Chondrocyte (in vitro differentiated cells): ENCODE measurements around the gene OR10P1. TPM values are rescaled to one million over a fixed set of nuclear protein-coding genes. Genes with fewer than 3 reads are reported as not detected.
"Not testable (repeated sequence)": the region's sequence is repeated elsewhere in the genome, so short reads cannot be mapped to it uniquely, and the experiment has no call there.

Source experiments
- DNase-seq: peaks from one replicate; pipeline ENCODE4 v3.0.0; 2021; ENCODE audit warnings: mixed read lengths, low spot score
- H3K27ac Mint-ChIP-seq: one replicate; pipeline ENCODE4 v1.8.0; 2021; ENCODE audit warnings: mild to moderate bottlenecking, moderate library complexity, mixed read lengths; ENCODE audit not compliant: unreplicated experiment
- H3K27me3 Mint-ChIP-seq: 2 replicates; pipeline ENCODE4 v1.8.0; 2021; ENCODE audit warnings: low read depth, mixed read lengths
- H3K36me3 Mint-ChIP-seq: 2 replicates; pipeline ENCODE4 v1.8.0; 2021; ENCODE audit warnings: low read depth, mixed read lengths
- H3K4me1 Mint-ChIP-seq: 2 replicates; pipeline ENCODE4 v1.8.0; 2021; ENCODE audit warnings: low read depth, mild to moderate bottlenecking, mixed read lengths
- H3K4me3 Mint-ChIP-seq: one replicate; pipeline ENCODE4 v1.8.0; 2021; ENCODE audit warnings: mild to moderate bottlenecking, moderate library complexity, mixed read lengths; ENCODE audit not compliant: unreplicated experiment
- H3K9me3 Mint-ChIP-seq: 2 replicates; pipeline ENCODE4 v1.8.0; 2021; ENCODE audit warnings: low read depth, mixed read lengths
- total RNA-seq: library from RNA; stranded (reverse); gene quantifications from 3 replicates; pipeline ENCODE4 v1.2.1, GENCODE V29; 2021
- TF ChIP-seq, protein P1 (sequence below): fragments of 200-600 bp; sonication (generic); IDR thresholded peaks from 2 replicates; pipeline ENCODE4 v1.5.0; 2021; ENCODE audit warnings: antibody characterized with exemption, mild to moderate bottlenecking, moderate library complexity

OR10P1 gene
- total RNA-seq, 1 donor from 2014 or later: not detected

DNA sequence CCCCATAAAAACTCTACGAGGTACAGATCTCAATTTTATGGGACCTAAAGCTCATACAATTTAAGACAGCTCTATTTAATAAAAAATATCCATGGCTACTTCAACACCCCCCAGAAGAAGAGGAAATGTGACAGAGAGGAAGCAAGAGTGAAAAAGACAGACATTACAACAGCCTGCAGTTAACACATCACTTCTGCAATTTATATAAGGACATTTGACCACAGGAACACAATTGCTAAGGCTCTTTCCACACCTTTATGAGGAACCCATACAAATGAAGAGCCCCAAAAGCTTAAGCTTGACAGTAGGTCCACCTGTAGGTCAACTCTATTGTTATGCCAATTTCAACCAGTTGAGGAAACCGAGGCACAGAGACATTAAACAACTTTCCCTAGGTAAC, 5.6 kb downstream of the OR10P1 start:
- peaks cover 2% of the 10 kb centered on the region for H3K36me3 Mint-ChIP-seq
- H3K4me3 Mint-ChIP-seq: no peak overlapping the region
- peaks cover 4% of the 10 kb centered on the region for H3K9me3 Mint-ChIP-seq
- H3K4me1 Mint-ChIP-seq: peaks cover 3% of the 10 kb centered on the region
- DNase-seq: no peak
- no peak overlapping the region for H3K27ac Mint-ChIP-seq
- H3K27me3 Mint-ChIP-seq: peaks cover 34% of the 10 kb centered on the region
- TF ChIP-seq, protein P1, sequence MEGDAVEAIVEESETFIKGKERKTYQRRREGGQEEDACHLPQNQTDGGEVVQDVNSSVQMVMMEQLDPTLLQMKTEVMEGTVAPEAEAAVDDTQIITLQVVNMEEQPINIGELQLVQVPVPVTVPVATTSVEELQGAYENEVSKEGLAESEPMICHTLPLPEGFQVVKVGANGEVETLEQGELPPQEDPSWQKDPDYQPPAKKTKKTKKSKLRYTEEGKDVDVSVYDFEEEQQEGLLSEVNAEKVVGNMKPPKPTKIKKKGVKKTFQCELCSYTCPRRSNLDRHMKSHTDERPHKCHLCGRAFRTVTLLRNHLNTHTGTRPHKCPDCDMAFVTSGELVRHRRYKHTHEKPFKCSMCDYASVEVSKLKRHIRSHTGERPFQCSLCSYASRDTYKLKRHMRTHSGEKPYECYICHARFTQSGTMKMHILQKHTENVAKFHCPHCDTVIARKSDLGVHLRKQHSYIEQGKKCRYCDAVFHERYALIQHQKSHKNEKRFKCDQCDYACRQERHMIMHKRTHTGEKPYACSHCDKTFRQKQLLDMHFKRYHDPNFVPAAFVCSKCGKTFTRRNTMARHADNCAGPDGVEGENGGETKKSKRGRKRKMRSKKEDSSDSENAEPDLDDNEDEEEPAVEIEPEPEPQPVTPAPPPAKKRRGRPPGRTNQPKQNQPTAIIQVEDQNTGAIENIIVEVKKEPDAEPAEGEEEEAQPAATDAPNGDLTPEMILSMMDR: no peak

DNA sequence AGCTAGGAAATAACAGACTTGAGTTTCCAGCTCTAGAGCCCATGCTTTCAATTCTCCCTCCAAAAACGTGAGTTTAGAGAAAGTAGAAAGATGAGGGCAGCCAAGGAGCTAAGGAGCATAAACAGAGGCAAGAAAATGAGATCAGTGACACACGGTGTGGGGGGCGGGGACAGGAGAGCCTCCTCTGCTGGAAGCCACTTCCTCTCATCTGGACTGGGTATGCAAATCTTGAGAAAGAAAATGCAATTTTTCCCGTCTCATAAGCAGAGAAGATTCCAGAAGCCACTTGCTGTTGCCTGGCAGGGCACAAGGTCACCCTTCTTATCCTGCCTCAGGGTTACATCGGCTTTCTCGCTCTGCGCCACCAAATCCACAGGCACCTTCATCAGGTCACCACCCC, 6.0 kb downstream of the OR10P1 start:
- DNase-seq: no peak
- no peak overlapping the region for H3K27ac Mint-ChIP-seq
- H3K4me3 Mint-ChIP-seq: no peak overlapping the region
- TF ChIP-seq, protein P1: no peak
- H3K27me3 Mint-ChIP-seq: peaks cover 30% of the 10 kb centered on the region
- peaks cover 4% of the 10 kb centered on the region for H3K9me3 Mint-ChIP-seq
- peaks cover 3% of the 10 kb centered on the region for H3K4me1 Mint-ChIP-seq
- H3K36me3 Mint-ChIP-seq: peaks cover 2% of the 10 kb centered on the region

DNA sequence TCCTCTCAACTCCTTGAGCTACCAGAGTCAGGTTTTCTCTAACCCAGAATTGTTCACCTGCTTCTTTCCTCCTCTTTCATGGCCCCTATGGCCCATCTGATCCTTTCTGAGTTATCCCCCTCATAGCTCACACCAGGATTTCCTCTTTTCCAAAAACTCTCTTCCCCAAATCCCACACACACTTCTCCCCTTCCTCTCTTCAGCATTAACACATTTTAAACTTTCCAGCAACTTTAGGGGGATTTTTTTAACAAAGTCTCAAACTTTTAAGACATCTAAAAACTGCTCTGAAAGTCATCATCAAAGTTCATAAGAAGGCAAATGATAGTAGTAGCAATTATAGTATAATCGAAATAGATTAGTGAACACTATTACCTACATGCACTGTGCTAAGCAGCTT, 7.9 kb downstream of the OR10P1 start:
- H3K9me3 Mint-ChIP-seq: peaks cover 4% of the 10 kb centered on the region
- no peak overlapping the region for H3K4me3 Mint-ChIP-seq
- H3K27ac Mint-ChIP-seq: no peak overlapping the region
- H3K36me3 Mint-ChIP-seq: peaks cover 2% of the 10 kb centered on the region
- DNase-seq: no peak
- H3K27me3 Mint-ChIP-seq: peaks cover 13% of the 10 kb centered on the region
- TF ChIP-seq, protein P1: no peak
- H3K4me1 Mint-ChIP-seq: peaks cover 3% of the 10 kb centered on the region

DNA sequence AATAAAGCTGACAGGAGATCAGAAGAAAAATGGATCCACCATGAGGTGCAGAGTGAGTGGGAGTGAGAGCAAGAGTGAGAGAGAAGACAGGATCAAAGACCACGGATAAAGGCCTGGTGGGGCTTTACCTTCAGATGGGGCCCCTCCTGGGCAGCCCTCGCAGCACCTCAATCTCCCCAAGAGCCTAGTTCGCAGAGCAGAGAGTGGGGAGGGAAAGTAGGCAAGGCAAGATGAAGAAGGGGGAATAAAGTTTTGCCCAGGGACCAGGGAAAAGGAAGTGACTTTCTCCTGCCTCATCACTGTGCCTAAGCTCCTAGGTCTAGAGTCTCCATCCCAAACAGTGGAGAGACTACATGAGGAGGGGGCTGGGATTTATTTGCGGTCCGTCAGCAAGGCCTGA, 10.3 kb downstream of the OR10P1 start:
- H3K4me3 Mint-ChIP-seq: no peak overlapping the region
- H3K27ac Mint-ChIP-seq: no peak overlapping the region
- H3K4me1 Mint-ChIP-seq: peaks cover 3% of the 10 kb centered on the region
- peaks cover 8% of the 10 kb centered on the region for H3K27me3 Mint-ChIP-seq
- H3K9me3 Mint-ChIP-seq: peaks cover 4% of the 10 kb centered on the region
- H3K36me3 Mint-ChIP-seq: peaks cover 2% of the 10 kb centered on the region
- DNase-seq: no peak
- TF ChIP-seq, protein P1: no peak

DNA sequence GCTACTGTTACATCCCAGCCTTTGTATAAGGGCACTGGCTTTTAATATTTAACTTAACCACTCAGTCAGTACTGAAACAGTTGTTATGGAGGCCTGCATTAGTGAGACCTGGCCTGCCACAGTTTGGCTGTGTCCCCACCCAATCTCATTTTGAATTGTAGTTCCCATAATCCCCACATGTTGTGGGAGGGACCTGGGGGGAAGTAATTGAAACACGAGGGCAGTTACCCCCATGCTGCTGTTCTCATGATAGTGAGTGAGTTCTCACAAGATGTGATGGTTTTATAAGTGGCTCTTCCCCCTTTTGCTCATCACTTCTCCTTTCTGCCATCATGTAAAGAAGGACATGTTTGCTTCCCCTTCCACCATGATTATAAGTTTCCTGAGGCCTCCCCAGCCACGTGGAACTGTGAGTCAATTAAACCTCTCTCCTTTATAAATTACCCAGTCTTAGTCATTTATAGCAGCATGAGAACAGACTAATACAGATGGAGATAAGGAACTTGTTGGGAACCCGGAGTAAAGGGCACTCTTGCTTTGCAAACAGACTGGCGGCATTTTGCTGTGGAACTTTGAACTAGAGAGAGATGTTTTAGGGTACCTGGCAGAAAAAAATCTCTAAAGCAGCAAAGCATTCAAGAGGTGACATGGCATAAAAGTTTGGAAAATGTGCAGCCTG, 14.1 kb downstream of the OR10P1 start:
- H3K4me3 Mint-ChIP-seq: not testable (repeated sequence)

DNA sequence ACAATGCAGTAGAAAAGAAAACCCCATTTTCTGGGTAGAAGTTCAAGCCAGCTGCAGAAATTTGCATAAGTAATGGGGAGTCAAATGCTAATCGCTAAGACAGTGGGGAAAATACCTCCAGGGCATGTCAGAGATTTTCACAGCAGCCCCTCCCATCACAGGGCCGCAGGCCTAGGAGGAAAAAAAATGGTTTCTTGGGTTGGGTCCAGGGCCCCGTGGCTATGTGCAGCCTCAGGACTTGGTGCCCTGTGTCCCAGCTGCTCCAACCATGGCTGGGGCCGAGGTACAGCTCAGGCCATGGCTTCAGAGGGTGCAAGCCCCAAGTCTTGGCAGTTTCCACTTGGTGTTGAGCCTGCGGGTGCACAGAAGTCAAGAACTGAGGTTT, 14.6 kb downstream of the OR10P1 start:
- Mint-ChIP-seq H3K9me3 (no peaks in the 10 kb centered on the region), H3K27ac (no peak overlapping the region), H3K4me1 (peaks cover 2% of the 10 kb centered on the region), H3K36me3 (peaks cover 2% of the 10 kb centered on the region), H3K27me3 (peaks cover 6% of the 10 kb centered on the region), H3K4me3 (no peak overlapping the region)
- DNase-seq: no peak
- TF ChIP-seq, protein P1: no peak

More for the DNA sequence above, 14.1 kb downstream of the OR10P1 start:
- not testable (repeated sequence) for DNase-seq, H3K36me3 Mint-ChIP-seq, H3K27me3 Mint-ChIP-seq, H3K9me3 Mint-ChIP-seq, H3K27ac Mint-ChIP-seq, H3K4me1 Mint-ChIP-seq
